ENCODE results near the gene BUD23.
"Not testable (repeated sequence)": the region's sequence is repeated elsewhere in the genome, so short reads cannot be mapped to it uniquely, and the experiment has no call there.

Gene BUD23

DNA sequence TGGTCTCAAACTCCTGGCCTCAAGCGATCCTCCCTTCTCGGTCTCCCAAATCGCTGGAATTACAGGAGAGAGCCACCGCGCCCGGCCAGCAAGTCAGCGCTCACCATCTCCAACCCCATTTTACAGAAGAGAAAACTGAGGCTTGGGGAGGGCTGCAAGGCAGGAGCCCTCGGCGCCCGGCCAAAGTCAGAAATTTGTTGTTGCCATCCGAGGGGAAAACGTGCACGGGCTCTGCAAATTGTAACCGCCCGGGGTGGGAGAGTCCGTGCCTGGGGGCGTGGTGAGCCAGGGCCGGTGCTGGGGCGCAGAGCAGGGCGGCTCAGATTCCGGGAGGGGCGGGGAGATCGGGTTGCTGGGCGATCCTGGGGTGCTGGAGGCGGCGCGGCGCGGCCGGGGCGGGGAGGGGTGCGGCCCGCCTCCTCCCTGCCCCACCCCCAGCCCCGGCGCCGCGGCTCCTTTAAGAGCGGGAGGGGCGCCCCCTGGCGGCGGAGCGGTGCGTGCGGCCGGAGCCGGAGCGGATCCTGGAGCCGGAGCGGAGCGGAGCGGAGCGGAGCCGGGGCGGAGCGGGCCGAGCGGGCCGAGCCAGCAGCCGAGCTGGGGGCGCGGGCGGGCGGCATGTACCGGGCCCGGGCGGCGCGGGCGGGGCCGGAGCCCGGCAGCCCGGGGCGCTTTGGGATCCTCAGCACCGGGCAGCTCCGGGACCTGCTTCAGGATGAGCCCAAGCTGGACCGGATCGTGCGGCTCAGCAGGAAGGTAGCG is 15.9 kb upstream of the BUD23 start, which contains the start of gene VPS37D:
TSS of gene VPS37D (plus strand) at position 488 of the 759 bp plus-strand sequence. CDS start at position 616, 128 bp downstream.
- DNase-seq = peak; percentile 73 to 98 (median 88)
- intact Hi-C loops (cut with DNase I) = loop anchor here (5.0 to 10.0 kb wide), 3 partner anchors 40 to 63 kb away; no protein-coding TSS in a partner anchor

DNA sequence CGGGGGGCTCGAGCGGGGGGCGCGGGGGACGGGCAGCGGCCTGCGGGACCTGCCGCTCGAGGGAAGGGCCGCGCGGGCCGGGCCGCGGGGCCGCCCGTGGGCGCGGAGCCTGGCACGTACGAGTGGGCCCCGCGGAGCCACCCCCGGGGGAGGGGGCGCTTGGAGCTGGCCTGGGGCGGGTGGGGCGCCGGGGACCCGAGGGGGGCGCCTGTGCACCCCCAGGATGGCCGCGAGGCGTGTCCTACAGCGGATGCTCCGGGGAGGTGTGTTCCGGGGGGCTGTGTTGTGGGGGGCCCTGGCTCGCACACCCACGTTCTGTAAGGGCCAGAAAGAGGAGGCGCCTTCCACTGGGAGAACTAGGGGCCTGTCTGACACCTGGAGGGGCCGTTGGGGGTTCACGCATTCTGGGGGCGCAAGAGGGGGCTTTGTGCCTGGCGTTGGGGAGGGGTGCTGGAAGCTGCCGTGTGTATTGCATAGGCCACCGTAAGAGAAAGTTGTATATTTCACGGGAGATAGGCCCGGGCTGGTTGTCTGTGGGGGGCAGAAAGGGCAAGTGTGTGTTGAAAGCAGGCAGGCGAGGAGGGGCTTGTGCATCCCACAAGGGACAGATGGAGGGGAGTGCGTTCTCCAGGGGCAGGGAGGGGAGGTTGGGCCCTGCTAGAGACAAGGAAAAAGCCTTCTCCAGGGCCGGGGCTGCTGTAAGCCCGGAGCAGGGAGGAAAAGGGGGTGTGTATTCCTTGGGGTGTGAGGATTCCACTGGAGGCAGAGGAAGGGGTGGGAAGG is 15.1 kb upstream of the BUD23 start:
- intact Hi-C loops (cut with DNase I) = loop anchor here (5.0 to 10.0 kb wide), 3 partner anchors 41 to 63 kb away; no protein-coding TSS in a partner anchor
- DNase-seq = no peak

DNA sequence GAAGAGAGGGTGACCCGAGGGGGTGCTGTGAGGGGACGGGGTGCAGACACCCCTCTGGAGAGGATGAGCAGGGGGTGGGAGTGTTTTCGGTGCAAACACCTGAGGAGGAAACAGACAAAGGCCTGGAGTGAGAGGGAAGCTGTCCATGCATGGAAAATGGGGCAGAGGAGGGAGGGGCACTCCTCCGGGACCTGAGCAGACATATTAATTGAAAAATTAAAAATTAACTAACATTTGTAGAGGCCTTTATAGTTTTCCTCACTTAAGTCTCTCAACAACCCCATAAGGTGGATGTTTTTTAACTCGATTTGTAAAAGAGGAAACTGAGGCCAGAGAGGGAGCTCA is 14.5 kb upstream of the BUD23 start:
- intact Hi-C loops (cut with DNase I) = loop anchor here (5.0 to 10.0 kb wide), 3 partner anchors 42 to 64 kb away; no protein-coding TSS in a partner anchor
- no peak for DNase-seq

DNA sequence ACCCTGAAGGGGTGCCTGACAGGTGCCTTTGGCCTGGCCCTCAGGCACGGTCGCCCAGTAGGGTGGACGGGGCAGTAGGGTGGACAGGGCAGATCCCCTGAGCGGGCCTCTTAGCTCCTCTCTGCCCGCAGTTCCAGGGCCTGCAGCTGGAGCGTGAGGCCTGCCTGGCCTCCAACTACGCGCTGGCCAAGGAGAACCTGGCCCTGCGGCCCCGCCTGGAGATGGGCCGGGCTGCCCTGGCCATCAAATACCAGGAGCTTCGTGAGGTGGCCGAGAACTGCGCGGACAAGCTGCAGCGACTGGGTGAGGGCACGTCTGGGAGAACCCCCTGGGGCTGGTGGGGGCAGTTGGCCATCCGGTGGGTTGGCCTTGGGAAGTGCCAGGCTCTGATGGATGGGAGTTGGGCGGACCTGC is 14.1 kb upstream of the BUD23 start:
- intact Hi-C loops (cut with DNase I) = loop anchor here (5.0 to 10.0 kb wide), 3 partner anchors 42 to 64 kb away; no protein-coding TSS in a partner anchor

DNA sequence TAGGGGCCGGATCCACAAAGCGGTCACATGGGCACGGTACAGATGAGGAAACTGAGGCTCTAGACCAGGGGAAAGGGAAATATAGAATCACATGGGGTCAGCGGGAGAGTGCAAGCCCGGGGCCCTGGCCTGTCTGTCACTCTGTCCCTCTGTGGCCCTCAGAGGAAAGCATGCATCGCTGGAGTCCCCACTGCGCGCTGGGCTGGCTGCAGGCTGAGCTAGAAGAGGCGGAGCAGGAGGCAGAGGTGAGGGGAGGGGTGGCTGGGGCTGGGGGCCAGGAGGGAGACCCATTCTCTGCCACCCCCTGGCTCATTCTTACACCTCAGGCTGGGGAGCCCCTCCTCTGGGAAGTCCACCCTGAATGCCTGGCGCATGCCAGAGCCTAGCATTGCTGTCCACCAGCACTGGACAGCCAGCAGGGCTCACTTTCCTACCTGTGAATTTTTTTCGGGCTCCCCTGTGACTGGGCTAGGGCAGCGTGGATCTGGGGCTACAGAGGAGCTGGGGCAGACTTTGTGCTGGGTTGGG is 13.5 kb upstream of the BUD23 start:
- intact Hi-C loops (cut with DNase I) = loop anchor here (5.0 to 10.0 kb wide), 3 partner anchors 43 to 65 kb away; no protein-coding TSS in a partner anchor
- DNase-seq = no peak

More for the DNA sequence above, 14.1 kb upstream of the BUD23 start:
- no peak for DNase-seq

DNA sequence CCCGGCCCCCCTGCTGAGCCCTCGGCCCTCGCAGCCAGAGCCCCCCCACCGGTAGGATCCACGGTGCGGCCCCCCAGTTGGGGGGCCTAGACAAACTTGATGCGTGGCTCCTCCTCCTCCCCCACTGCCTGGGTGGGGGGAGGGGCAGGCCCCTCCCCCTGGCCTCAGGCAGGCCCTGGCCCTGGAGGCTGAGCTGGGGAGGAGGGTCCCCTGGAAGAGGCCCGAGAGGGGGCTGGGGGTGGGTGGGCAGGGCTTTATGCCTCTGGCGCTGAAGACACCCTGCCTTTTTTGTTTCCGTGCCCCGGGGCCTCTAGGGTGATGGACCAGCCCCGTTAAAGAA is 12.1 kb upstream of the BUD23 start:
- intact Hi-C loops (cut with DNase I) = no loop called here

DNA sequence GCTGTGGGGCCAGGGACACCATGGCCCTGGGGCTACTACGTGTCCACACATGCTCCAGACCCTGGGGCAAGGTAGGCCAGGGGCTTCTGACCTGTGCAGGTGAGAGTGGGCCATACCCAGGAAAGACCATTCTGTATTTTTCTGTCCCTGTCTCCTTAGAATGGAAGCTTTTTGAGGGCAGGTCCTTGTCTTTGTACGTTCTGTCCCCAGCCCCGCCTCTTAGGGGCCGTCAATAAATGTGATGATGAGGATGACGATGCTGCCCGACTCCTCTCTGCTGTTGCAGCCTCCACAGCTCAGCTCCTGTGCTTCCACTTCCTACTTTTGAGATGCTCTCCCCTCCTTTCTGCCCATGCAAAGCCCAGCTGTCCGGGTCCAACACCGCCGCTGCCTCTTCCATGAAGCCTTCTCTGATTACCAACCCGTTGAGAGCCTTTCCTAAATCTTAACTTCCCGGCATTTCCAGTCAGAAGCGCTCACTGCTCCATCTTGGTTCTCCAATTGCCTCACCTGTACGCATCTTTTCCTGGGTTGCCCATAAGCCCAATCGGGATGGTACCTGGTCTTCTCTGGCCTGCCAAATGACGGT is 11.4 kb upstream of the BUD23 start:
- intact Hi-C loops (cut with DNase I) = no loop called here
- DNase-seq = peak in 1 of 10 donors; percentile 35

More for the DNA sequence above, 12.1 kb upstream of the BUD23 start:
- DNase-seq = no peak

DNA sequence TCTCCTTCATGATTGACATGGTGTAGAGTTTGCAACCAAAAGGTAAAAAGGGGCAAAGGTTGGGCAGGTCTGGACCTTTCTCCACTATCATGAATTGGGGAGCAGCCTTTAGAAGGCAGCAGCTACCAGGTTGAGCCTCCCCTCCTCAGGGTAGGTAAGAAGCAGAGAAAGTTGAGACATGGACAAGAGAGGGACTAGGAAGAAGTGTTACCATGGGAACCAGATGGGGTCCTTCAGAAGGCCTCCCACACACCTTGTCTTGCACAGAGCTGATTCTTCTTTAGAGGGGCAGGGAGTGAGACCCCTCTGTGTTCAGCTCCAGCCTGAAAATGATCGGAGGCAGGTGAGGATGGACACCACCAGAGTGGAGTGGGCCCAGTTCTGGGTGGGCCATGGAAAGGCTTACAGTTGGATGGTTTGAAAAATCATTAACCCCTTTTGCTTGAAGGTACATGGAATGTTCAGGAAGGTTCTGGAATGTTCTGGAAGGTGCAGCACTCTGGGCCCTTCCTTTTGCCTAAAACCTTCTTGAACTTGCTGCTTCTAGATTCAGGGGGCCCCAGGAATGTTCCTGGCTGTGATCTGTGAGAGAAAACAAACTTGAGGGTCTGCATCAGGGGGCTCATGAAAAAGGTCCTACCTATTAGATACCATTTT is 8.8 kb upstream of the BUD23 start:
- DNase-seq = no peak
- intact Hi-C loops (cut with DNase I) = no loop called here

DNA sequence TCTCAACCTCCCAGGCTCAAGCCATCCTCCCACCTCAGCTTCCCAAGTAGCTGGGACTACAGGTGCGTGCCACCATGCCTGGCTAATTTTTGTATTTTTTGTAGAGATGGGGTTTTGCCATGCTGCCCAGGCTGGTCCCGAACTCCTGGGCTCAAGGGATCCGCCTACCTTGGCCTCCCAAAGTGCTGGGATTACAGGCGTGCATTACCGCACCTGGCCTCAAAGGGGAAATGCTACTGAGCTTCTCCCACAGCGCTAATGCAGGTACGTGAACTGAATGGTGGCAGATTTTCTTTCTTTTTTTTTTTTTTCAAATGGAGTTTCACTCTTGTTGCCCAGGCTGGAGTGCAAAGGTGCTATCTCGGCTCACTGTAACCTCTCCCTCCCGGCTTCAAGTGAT is 7.3 kb upstream of the BUD23 start:
- intact Hi-C loops (cut with DNase I); DNase-seq: not testable (repeated sequence)

DNA sequence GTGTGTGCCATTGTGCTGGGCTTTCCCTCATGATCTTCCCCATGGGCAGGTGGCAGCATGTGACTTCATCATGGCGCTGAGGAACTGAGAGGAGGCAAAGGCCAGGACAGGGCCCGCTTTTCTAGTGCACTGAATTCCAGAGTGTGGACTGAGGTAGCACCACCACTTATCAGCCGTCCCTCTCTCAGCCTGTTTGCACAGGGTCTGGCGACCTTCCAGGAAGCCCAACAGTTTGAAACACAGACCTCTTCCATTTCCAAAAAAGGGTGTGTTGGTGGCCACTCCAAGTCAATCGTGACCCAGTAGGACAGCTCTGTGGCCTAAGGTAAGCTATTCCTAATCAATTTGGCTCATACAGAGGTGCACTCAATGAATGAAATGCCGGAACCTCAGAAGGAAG is 4.5 kb upstream of the BUD23 start:
- intact Hi-C loops (cut with DNase I) = no loop called here
- DNase-seq = no peak

DNA sequence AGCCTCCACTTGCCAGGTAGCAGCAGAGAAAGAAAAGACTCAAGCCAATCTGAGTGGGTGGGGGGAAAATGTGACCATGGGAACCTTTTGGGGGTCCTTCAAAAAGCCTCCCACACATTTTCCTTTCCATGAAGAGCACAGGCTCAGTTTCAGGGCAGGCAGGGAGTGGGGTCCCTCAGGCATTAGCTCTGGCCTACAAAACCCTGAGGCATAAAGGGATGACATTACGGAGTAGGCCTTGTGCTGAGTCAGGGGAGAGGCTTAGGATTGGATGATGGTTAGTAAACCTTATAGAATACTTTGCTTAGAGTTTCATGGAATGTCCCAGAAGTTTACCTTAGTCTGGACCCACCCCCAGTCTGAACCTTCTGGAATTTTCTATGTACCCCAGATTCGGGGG is 3.7 kb upstream of the BUD23 start:
- intact Hi-C loops (cut with DNase I) = loop anchor here (5.0 kb wide), 1 partner anchor 38 kb away; the partner anchor contains the start of gene STX1A
- no peak for DNase-seq

DNA sequence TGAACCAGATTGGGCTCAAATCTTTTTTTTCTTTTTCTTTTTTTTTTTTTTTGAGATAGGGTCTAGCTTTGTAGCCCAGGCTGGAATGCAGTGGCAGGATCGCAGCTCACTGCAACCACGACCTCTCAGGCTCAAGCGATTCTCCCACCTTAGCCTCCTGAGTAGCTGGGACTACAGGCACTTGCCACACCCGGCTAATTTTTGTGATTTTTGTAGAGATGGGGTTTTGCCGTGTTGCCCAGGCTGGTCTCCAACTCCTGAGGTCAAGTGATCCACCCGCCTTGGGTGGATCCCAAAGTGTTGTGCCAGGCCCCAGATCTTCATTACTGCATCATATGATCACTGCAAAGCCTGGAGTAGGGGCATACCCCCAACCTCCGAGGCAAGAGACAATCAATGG is 2.9 kb upstream of the BUD23 start:
- intact Hi-C loops (cut with DNase I) = loop anchor here (5.0 kb wide), 1 partner anchor 37 kb away; the partner anchor contains the start of gene STX1A
- no peak for DNase-seq

DNA sequence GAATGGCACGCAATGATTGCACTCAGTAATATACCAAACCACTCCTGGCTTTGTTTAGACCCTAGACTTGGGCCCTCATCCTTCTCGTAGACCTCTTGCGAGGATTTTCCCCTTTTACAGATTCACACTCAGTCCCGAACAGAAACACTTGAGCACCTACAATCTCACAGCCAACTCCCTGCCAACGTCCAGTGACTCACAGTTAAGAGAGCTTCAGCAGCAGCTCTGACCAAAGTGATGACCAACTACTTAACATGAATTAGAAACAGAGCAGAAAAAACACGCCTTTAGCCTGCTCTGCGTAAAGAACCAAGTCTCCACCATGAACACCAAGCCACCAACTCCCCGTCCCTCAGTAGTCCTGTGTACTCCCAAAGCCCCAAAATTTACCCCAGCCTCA is 2.4 kb upstream of the BUD23 start:
- DNase-seq = no peak
- intact Hi-C loops (cut with DNase I) = loop anchor here (5.0 kb wide), 1 partner anchor 36 kb away; the partner anchor contains the start of gene STX1A

DNA sequence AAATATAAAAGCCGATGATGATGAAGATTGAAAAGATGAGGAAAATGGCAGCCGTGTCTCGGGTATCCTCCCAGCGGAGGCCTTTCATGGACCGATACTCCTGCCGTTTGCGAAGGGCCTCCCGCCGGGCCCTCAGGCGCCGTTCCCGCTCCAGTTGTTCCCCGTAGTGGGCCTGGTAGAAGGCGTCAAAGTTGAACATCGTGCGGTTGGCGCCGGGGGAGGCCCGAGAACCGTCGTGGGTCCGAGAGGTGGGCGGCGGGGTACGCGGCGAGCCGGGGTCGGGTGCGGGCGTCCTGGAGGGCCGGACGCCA is 697 bp upstream of the BUD23 start:
- intact Hi-C loops (cut with DNase I) = loop anchor here (5.0 kb wide), 1 partner anchor 35 kb away; the partner anchor contains the start of gene STX1A
- DNase-seq = no peak

DNA sequence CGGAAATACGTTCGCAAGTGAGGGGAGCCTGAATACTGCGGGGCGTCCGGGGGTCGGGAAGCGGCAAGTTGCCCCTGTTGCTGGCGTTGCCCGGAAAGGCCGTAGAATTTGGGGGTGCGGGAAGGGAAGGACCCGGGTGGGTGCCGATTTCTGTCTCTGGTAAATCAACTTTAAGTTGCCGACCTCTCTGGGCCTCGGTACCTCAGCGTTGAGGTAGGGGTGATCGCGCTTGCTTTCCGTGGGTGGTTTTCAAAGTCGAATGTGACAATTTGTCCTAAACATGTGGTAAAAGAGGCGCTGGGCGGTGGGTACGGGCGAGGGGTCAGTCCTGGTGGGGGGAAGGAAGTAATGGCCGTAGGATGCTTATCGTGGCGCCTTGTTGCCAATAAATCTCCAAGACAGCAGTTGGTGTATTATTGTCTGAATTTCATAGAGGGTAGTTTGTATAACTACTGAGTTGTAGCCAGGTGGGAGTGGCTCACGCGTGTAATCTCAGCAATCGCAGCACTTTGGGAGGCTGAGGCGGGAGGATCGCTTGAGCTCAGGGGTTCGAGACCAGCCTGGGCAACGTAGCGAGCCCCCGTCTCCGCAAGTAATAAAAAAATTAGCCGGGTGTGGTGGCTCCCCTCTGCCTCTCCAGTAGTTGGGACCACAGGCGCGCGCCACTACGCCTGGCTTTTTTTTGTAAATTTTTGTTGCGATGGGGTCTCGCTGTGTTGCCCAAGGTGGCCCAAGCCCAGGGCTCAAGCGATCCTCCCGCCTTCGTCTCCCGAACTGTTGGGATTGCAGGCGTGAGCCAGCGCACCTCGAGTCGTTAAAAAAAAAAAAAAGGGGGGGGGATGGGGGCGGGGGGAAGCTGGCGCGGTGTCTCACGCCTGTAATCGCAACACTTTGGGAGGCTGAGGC is 644 bp downstream of the BUD23 start:
- peak in 2 of 10 donors; percentile 46 to 81 for DNase-seq
- intact Hi-C loops (cut with DNase I) = loop anchor here (5.0 kb wide), 1 partner anchor 33 kb away; the partner anchor contains the start of gene STX1A

DNA sequence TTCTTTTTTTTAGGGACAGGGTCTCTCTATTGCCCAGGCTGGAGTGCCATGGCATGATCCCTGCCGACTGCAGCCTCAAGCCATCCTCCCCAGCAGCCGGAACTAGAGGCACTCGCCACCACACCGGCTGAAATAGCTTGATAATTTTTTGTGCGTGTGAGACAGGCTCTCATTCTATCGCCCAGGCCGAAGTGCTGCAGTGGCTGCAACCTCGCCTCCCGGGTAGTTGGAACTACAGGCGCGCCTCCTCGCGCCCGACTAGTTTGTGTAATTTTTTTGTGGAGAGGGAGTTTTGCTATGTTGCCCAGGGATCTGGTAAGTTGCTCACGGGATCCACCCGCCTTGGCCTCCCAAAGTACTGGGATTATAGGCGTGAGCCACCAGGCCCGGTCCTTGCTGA is 1.9 kb downstream of the BUD23 start:
- DNase-seq = peak in 1 of 10 donors; percentile 45
- intact Hi-C loops (cut with DNase I) = no loop called here

DNA sequence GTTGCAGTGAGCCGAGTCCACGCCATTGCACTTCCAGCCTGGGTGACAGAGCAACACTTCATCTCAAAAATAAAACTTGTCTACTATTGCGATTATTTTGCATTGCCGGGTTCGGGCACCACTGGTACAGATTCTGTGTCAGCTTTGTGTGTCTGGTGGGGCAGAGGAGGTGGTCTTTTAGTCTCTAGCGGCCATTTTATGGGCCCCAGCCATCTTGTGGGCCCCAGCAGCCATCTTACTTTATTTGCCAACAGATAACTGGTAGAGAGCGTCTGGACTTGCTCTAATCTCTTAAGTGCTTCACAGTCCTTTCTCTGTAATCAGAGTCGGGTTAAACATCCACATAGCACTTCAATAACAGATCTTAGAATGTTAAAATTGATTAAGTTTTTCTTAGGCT is 4.9 kb downstream of the BUD23 start:
- no peak for DNase-seq
- intact Hi-C loops (cut with DNase I) = no loop called here

DNA sequence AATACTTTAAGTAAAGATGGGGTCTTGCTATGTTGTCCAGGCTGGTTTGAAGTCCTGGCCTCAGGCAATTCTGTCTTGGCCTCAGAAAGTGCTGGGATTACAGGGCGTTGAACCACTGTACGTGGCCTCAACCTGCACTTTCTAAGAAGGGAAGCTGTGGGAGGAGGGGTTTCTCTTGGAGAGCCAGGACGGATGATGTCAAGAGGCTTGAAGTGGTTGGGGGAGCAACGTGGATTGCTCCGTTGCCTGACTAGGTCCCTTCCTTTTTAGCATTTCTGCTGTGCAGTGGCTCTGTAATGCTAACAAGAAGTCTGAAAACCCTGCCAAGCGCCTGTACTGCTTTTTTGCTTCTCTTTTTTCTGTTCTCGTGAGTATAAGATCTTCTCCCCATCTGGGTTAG is 7.2 kb downstream of the BUD23 start:
- intact Hi-C loops (cut with DNase I) = no loop called here
- DNase-seq = no peak

DNA sequence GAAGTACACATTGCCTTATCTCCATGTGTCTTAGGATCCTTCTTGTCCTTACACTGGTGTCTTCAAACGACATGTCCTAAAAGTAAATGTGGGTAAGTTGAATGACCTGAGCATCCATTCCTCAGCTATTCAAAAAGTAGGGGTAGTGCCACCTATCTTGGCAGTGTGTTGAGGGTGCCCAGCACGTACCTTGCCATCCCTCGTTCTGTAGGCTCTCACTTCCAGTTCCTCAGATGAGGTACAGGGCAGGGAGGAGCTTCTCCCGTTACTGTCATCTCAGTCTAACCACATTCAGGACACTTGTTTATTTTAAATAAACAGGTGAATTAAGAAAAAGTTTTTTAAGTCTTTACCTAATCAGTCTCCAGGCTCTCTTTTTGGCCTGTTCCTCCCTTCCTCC is 13.0 kb downstream of the BUD23 start:
- intact Hi-C loops (cut with DNase I) = no loop called here
- no peak for DNase-seq

Measured in posterior cingulate gyrus (tissue), 11 donors.